GM18909 (cell line): ENCODE measurements around the gene GIMAP6.
"Not testable (repeated sequence)": the region's sequence is repeated elsewhere in the genome, so short reads cannot be mapped to it uniquely, and the experiment has no call there.

Experiments used
- ATAC-seq: cut with Tn5 transposase; IDR thresholded peaks from one replicate; pipeline ENCODE4 v1.9.1; 2021; ENCODE audit warnings: mild to moderate bottlenecking; ENCODE audit not compliant: unreplicated experiment, poor library complexity

The GIMAP6 gene

DNA sequence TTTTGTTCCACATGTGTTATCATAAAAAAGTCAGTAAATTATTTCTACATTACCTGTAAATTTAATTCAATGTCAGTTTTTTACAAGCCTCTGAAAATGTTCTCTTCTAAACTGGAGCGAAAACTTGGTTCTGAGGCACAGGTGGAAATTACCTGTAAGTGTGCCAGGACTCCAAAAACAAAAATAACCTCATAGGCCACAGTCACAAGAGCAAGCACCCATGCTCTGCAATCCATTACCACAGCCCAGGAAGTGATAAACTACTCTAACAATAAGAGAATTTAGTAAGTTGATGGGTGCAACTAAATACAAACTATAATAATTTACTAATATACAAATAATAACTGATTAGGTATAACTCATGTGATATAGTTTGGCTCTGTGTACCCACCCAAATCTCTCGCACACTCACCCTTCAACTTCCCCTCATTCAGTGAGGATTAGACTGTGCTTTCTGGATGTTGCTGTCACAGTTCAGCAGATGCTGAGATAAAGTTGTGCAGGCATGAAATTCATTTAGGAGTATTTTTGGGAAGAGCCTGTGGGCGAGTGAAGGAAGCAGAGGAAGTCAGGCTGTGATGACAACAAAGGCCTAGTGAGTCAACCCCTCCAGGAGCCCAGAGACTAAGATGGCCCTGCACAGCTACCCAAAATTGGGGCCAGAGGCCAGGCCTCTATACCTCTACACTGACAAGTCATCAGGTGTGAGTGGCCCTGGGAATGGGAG, 16.3 kb upstream of the GIMAP6 start:
- ATAC-seq = no peak

DNA sequence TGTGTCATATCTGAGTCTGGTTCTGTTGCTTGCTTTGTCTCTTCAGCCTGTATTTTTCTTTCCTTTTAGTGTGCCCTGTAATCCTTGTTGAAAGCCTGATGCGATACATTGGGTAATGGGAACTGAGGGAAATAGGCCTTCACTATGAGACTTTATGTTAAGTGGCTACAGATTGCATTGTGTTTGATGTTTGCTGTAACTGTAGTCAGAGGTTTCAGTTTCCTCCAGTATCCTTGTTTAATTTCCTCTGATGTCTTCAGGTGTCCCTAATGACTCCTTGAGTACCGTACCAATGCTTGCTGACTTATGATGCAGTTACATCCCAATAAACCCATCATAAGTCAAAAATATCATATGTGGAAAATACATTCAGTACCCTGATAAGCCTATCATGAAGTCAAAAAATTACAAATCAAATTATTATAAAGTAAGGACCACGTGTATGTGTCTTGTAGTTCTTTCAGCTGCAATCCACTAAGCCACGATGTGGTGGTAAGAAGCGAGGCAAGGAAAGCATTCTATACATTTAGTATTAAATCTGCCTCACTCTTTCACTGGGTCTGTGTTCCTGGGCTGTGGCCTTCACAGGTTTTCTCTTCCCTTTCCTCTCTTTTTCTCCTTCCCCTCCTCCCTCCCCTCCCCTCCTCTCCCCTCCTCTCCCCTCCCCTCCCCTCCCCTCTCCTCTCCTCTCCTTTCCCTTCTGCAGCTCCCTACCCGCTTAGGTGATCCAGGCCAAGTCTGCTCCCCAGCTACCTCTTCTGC, 13.3 kb upstream of the GIMAP6 start:
- no peak for ATAC-seq

DNA sequence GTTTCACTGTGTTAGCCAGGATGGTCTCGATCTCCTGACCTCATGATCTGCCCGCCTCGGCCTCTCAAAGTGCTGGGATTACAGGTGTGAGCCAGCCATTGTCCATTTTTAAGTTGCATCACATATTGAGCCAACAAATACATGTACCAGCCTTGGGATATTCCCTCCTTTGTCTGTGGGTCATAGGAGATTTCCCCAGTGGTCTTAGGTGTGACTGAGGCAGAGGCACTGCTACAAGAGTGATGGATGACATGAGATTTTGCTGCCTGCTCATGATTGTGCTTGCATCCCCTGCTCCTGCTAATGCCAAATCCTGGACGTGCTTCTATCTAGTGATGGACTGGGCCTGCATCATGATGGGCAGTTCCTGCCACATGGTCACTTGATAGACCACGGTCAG, 10.7 kb upstream of the GIMAP6 start:
- no peak for ATAC-seq

DNA sequence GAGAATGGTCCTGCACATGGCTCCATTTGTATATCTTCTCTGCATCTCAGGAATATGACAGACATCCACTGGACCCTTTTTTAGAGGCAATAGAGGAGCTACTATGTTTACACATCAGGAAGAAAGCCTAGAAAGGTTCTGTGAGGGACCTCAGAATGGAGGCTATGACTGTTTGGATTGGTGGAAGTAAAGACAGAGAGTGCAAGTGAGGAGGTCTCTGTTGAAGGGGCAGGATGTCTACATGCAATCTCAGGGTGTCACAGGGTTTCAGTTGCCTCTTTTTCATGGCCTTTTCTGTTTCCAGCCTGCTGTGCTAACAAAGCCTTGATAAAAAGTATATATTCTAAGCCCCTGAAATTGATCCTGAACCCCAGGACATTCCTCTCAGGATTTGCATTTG, 9.7 kb upstream of the GIMAP6 start:
- ATAC-seq = no peak

DNA sequence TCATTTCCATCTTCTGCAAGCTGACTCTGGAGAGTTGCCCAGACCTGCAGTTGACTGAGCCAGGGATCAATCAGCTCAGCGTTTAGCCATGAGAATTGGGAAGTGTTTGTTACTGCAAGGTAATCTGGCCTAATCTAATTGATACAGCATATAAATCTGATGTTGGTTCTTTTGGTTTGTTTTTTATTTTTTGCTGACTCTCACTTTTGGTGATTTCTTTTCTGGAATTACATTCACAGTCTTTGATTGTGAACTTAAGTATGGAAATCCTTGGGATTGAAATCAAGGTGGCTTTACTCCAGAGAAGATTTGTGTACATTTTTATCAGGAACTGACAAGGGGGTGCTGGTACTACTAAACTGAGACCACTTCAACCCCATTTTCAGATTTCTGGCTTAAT, 1.7 kb upstream of the GIMAP6 start:
- ATAC-seq = no peak

DNA sequence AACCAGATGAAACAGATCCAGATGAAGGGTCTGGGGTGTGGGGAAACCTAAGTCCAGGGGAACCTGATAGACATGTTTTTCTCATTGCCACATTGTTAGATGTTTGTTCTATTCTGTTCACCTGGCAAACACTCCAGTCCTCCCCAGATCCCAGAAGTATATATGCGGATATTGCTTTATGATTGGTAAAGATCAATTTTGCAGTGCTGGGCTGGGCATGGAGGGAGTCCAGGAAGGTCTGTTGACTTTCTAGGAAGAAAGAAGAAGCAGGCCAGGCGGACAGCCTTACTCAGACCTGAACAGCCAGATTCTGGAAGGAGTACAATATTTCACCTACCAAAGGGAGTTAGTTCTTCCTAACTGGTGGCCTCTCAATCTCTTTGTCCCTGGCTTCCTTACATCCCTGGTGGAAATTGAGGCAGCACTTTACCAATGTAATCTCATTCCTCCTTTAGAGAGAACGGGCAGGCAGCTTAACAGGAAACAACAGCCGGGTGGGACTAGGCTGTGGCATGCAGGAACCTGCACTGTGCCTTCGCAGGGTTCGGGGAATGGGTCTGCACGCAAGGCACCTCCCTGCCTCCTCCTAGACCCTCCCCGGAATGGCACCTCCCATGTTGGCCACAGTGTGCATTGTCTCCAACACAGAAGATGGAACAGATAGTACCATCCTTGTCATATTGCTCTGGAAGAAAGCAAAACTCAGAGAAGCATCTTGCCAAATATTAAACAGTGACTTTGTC, 930 bp downstream of the GIMAP6 start:
- peak; percentile 58 for ATAC-seq

DNA sequence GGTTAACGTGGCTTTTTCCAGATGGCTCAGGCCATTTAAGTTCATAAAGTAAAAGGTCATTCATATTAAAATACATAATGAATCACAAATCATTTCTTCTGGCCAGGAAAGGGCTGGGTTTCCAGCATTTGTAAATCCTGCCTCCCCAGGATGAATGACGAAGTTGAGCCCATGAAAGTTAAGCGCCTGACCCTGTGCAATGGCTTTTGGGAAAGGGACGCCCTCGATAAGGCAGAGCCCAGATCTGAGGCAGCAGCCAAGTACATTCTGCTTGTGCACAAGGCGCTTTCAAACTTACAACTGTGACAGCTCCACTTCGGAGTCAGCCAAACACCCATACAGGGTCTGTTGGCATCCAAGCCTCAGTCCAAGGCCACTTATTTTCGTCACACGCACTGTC, 2.8 kb downstream of the GIMAP6 start:
- no peak for ATAC-seq

DNA sequence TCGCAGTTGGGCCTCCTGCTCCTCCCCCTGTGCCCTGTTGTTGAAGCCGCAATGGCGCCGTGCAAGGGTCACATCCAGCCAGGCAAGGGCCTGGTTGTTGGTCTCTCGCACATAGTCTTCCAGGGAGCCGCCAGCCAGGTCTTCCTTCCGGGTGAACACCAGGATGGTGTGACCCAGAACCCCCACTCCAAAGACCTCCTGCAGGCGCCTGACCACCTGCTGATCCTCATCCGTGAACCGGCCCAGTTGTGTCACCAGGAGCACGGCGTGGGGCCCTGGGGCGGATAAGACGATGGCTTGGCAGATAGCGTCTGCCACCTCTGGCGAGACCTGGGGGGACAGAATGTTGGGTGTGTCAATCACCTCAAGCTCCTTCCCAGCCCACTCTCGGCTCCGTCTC, 4.2 kb downstream of the GIMAP6 start:
- ATAC-seq = no peak

DNA sequence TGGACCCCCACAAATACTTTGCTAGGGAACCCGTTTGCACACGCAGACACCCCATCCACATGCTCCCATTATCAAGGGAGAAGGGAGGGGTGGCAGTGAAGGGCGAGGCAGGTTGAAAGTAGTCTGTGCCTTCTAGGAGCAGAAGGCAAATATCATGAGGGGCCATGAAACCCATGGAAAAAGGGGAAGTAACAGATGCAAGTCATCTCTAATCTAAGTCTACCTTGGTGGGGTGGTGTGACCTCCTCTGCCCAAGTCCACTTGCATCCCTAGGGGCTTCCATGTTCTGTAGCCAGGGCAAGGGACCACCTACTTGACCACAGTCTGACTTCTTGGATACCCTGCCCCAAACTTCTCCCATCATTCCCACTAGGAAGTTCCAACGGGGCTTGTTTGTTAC, 5.5 kb downstream of the GIMAP6 start:
- ATAC-seq = no peak

DNA sequence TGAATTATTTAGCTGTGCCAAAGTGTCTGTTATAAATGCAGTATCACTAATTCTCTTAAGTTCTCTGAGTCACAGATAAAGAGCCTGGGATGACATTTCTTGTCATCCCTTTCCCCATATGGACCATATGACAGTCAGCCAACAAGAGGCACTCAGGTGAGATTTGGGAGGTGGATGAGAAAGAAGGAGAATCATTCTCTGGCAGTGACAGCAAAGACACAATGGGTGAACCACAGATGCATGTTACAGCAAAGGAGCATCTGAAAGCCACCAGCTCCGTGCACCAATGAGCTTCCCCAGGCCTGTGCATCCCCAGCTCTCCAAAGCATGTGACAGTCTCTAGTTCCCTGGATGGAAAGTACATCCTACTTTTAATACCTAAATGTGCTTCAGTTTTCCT, 10.8 kb downstream of the GIMAP6 start:
- no peak for ATAC-seq

DNA sequence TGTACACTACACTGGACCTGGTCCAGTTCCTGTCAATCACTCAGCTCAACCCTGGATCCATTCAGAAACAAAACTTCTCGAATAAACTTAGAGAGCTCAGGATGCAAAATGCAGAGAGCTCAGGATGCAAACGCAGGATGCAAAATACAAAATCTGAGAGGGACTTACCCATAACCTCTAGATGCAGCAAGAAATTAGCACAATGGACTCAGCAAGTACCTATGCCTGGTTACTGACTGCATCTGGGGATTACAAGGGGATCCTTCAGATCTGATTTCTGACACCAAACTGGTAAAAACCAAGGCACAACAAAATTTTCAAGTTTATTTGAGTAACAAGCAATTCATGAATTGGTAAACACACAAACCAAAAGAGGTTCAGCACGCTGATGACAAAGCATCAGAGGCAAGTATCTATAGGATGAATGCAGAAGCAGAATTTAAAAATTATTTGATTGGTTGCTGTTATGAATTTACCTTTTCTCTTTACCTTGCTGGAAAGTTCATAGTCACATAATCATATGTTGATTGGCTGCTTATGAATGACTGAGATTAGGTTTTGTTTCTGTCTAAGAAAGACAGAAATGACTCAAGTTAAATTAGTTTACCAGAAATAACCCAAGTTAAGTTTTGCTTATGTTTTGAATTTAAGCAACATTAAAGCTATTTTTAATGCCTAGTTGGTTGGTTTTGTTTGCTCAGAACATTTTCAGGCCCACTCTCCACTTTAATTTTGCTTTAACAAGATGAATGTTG, 11.4 kb downstream of the GIMAP6 start:
- ATAC-seq = no peak

DNA sequence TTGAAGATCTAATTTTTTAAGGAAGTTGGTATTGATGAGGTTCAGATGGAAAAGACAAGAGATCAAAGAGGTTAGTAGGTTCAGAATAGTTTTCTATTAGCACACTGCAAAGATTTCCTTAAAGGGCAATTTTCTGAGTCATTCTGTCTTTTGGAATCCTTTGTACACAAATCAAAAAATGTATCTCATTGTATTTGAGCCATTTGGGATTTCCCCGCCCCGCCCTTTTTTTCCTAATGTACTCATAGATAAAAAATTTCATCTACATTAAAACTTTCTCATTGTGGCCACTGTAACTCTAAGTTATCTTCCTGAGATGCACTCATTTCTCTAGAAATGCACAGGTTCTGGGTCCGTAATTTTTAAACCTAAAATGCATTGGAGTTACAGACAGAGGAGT, 12.1 kb downstream of the GIMAP6 start:
- no peak for ATAC-seq

DNA sequence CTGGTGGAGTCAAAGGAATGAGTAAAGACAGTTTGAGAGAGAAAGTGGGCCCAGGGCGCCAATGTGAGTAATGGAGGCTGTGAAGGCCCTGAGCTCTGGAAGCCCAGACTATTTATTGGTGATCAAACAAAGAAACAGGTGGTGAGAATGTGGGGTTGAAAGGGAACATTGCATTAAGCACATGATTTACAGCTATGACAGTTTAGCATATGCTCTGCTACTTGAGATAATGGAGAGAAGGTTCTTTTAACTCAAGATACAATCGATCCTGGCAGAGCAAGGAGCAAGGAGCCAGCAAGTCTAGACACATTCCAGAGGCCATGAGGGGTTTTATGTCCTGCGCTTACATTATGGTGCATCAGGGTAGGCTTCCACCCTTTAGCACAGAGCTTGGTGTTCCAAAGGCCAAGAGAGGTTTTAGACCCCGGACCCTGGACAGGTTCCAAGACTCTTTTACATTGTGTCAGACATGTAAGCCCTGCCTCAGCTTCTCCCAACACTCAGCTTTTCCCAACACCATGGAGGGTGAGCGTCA, 16.9 kb downstream of the GIMAP6 start:
- not testable (repeated sequence) for ATAC-seq

DNA sequence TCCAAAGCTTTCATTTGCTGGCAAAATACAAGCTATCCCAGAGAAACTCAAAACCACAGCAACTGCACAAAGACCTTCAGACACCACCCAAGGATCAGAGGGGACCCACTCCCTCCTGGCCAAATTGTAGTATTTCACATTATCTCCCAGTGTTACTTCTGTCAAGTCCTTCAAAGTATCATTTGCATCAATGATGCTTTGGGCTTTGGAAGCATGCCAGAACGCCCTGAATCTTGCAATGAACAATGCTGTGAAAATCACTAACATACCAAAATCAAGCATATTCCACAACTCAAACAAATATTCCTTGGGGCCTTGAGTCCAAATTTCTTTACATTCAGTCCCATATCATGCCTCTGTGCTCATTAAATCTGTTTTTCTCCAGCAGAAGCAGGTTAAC, 17.8 kb downstream of the GIMAP6 start:
- ATAC-seq = not testable (repeated sequence)

DNA sequence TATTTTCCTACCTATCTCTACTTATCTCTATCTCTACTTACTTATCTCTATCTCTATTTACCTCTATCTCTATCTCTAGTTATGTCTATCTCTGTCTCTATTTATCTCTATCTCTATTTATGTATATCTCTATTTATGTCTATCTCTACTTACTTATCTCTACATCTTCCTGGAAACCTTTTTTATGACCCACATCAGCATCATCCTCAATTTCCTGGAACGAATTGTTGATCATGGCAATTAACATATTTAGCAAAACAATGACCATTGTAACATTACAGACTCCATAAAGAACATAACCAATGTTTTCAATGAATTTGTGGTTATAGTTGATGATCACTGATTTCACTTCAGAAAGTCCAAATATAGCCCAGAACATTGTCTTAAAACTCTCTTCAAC, 18.3 kb downstream of the GIMAP6 start:
- ATAC-seq = no peak

DNA sequence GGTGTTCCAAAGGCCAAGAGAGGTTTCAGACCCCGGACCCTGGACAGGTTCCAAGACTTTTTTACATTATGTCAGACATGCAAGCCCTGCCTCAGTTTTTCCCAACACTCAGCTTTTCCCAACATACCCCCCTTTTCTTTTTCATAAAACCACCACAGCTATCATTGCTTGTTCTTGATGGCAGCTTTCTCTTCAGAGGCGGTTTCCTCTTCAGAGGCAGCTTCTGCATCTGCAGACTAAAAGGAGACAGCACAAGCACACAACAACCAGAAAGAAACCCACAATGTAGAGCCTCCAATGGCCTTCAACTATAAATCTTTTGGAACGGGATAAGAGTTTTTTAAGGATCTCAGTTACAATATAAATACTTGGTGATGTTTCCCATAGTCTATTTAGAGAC, 19.3 kb downstream of the GIMAP6 start:
- no peak for ATAC-seq

DNA sequence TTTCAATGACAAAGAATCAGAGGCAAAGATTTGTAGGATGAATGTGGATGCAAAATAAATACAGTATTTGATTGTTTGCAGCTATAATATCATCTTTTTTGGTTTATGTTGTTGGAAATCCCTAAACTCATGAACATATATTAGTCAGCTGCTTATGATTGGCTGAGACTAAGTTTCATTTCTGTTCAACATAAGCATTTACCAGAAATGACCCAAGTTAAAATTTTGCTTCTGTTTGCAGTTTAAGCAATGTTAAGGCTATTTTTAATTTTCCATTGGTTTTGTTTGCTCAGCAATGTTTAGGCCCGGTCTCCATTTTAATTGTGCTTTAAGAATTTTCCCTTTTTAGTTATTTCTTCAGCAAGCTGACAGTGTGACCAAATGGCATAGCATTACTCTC, 22.0 kb downstream of the GIMAP6 start:
- no peak for ATAC-seq

DNA sequence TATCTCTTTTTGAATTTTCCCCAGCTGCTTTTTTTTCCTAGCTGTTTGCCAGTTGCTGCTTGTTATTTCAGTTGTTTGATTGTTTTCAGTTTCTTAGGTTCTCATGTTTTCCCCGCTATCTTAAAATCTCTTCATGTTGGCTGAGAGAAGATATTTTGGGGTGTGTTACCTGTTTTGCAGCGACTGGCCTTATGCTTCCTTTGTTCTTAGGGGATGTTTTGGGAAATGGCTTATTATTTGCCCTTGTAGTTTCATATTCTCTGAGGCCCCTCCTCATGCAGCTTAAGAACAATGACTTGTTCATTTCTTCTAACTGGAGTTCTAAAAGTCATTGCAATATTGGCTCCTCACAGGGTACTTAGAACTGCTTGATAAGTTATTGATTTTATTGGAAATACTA, 28.6 kb downstream of the GIMAP6 start:
- ATAC-seq = not testable (repeated sequence)

DNA sequence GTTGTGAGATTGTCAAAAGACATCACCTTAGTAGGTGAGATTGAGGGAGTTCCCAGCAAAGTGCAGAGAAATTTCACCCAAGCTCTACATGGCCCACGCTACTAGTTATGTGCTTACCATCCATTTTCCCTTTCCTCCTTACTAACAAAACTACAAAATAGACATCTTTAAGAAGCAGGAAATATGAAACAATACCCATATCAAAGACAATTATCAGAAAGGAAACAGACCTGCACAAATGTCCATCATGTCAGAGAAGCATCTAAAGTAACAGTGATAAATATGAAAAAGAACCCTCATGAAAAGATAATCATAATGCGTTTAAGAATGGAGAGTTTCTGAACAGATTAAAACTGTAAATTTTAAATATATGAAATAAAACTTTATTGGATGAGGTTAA, 36.8 kb downstream of the GIMAP6 start:
- no peak for ATAC-seq

DNA sequence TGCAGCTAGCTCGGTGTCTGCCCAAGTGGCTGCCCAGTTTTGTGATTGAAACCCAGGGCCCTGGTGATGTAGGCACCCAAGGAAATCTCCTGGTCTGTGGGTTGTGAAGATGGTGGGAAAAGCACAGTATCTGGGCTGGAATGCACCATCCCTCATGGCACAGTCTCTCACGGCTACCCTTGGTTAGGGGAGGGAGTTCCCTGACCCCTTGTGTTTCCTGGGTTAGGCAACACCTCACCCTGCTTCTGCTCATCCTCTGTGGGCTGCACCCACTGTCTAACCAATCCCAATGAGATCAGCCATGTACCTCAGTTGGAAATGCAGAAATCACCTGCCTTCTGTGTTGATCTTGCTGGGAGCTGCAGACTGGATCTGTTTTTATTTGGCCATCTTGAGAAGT, 37.4 kb downstream of the GIMAP6 start:
- no peak for ATAC-seq
